HK-2 (cell line): ENCODE results near the gene C16orf96.

ENCODE experiments used
- DNase-seq: peaks from one replicate; pipeline ENCODE4 v3.0.0-alpha.2; 2018; ENCODE audit not compliant: unreplicated experiment

Gene C16orf96

GRCh38 chr16:4616047-4616811, 60.1 kb downstream of the C16orf96 start:
- peak; percentile 96 for DNase-seq

GRCh38 chr16:4617880-4618279, 61.7 kb downstream of the C16orf96 start:
- no peak for DNase-seq

- no peak for DNase-seq
Observed at GRCh38 chr16:4618645-4619418, 62.7 kb downstream of the C16orf96 start.

GRCh38 chr16:4623593-4623992, 67.5 kb downstream of the C16orf96 start:
- no peak for DNase-seq

- DNase-seq = peak; percentile 89
Observed at GRCh38 chr16:4624015-4624826, 68.1 kb downstream of the C16orf96 start, which contains the start of gene MGRN1. TSS of gene MGRN1 (plus strand) at chr16:4624826. CDS start at chr16:4624961, 135 bp downstream.

GRCh38 chr16:4624827-4625559, 68.9 kb downstream of the C16orf96 start:
- peak; percentile 53 for DNase-seq

- DNase-seq = no peak
Observed at GRCh38 chr16:4625560-4626159, 69.5 kb downstream of the C16orf96 start.

GRCh38 chr16:4626396-4626795, 70.3 kb downstream of the C16orf96 start:
- no peak for DNase-seq

GRCh38 chr16:4628283-4628682, 72.1 kb downstream of the C16orf96 start:
- DNase-seq = no peak

- DNase-seq = no peak
Observed at GRCh38 chr16:4631444-4631843, 75.3 kb downstream of the C16orf96 start.

- DNase-seq = no peak
Observed at GRCh38 chr16:4633910-4634635, 77.9 kb downstream of the C16orf96 start.

- no peak for DNase-seq
Observed at GRCh38 chr16:4634768-4635167, 78.6 kb downstream of the C16orf96 start.

GRCh38 chr16:4636196-4636595, 80.1 kb downstream of the C16orf96 start:
- DNase-seq = no peak

- no peak for DNase-seq
Observed at GRCh38 chr16:4637501-4638166, 81.5 kb downstream of the C16orf96 start.

- no peak for DNase-seq
Observed at GRCh38 chr16:4639899-4640509, 83.9 kb downstream of the C16orf96 start.

- no peak for DNase-seq
Observed at GRCh38 chr16:4640572-4641305, 84.6 kb downstream of the C16orf96 start.

- DNase-seq = no peak
Observed at GRCh38 chr16:4641306-4641687, 85.2 kb downstream of the C16orf96 start.

- no peak for DNase-seq
Observed at GRCh38 chr16:4641895-4642294, 85.8 kb downstream of the C16orf96 start.
